HFFc6 (cell line): ENCODE measurements around the gene ASXL2. TPM values are rescaled to one million over a fixed set of nuclear protein-coding genes. Genes with fewer than 3 reads are reported as not detected.
"Not testable (repeated sequence)": the region's sequence is repeated elsewhere in the genome, so short reads cannot be mapped to it uniquely, and the experiment has no call there.

Experiments used
- DNase-seq: peaks from one replicate; pipeline ENCODE4 v3.0.0-alpha.2; 2018
- H3K27ac Mint-ChIP-seq: 2 replicates; pipeline ENCODE4 v1.8.0; 2020; ENCODE audit warnings: mild to moderate bottlenecking, mixed read lengths
- H3K27me3 Mint-ChIP-seq: 2 replicates; pipeline ENCODE4 v1.8.0; 2021; ENCODE audit warnings: mild to moderate bottlenecking, moderate library complexity, mixed read lengths; ENCODE audit not compliant: insufficient read depth
- H3K36me3 Mint-ChIP-seq: 2 replicates; pipeline ENCODE4 v1.8.0; 2021; ENCODE audit warnings: low read depth, mixed read lengths
- H3K4me1 Mint-ChIP-seq: 2 replicates; pipeline ENCODE4 v1.8.0; 2020; ENCODE audit warnings: low read depth, mixed read lengths
- H3K4me3 Mint-ChIP-seq: 2 replicates; pipeline ENCODE4 v1.8.0; 2020; ENCODE audit warnings: mild to moderate bottlenecking, moderate library complexity, mixed read lengths
- H3K9me3 Mint-ChIP-seq: 2 replicates; pipeline ENCODE4 v1.8.0; 2020; ENCODE audit warnings: mild to moderate bottlenecking, mixed read lengths
- CTCF ChIP-seq: fragments of 200-600 bp; sonication (generic); IDR thresholded peaks from 2 replicates; pipeline ENCODE4 v1.5.0; 2021; ENCODE audit warnings: antibody characterized with exemption, mild to moderate bottlenecking
- total RNA-seq, 6 experiments: library from RNA; stranded (reverse); fragmentation: NEBNext Ultra II Directional; extraction: Animal tissue kit (Norgen Biotek cat#: 25700); gene quantifications; 2 replicates in 1 of 6; 3 replicates in 5 of 6; pipeline ENCODE4 v1.2.3, GENCODE V29; 2021

The ASXL2 gene
- total RNA-seq, 6 experiments from 2014 or later, result 24.6 to 29.6 (median 26.6) TPM

GRCh38 chr2:25833566-25833965, 44.7 kb downstream of the ASXL2 start:
- TF ChIP-seq CTCF, result no peak
- Mint-ChIP-seq H3K27ac (no peak overlapping the region), H3K9me3 (peaks cover 17% of the 10 kb centered on the region), H3K27me3 (no peaks in the 10 kb centered on the region), H3K4me3 (no peak overlapping the region), H3K36me3 (peaks cover 34% of the 10 kb centered on the region), H3K4me1 (peaks cover 22% of the 10 kb centered on the region)
- DNase-seq, result no peak

GRCh38 chr2:25832897-25833296, 45.4 kb downstream of the ASXL2 start:
- no peak overlapping the region for H3K4me3 Mint-ChIP-seq

GRCh38 chr2:25831746-25832449, 46.4 kb downstream of the ASXL2 start:
- H3K4me3 Mint-ChIP-seq, result no peak overlapping the region
- DNase-seq, result no peak
- no peaks in the 10 kb centered on the region for H3K27me3 Mint-ChIP-seq
- H3K4me1 Mint-ChIP-seq, result peaks cover 17% of the 10 kb centered on the region
- H3K27ac Mint-ChIP-seq, result no peak overlapping the region
- peaks cover 34% of the 10 kb centered on the region for H3K36me3 Mint-ChIP-seq
- H3K9me3 Mint-ChIP-seq, result peaks cover 17% of the 10 kb centered on the region
- TF ChIP-seq CTCF, result no peak

More at GRCh38 chr2:25832897-25833296, 45.4 kb downstream of the ASXL2 start:
- H3K27me3 Mint-ChIP-seq, result no peaks in the 10 kb centered on the region
- peaks cover 17% of the 10 kb centered on the region for H3K9me3 Mint-ChIP-seq
- DNase-seq, result no peak
- no peak for TF ChIP-seq CTCF
- no peak overlapping the region for H3K27ac Mint-ChIP-seq
- H3K36me3 Mint-ChIP-seq, result peaks cover 34% of the 10 kb centered on the region
- peaks cover 17% of the 10 kb centered on the region for H3K4me1 Mint-ChIP-seq

GRCh38 chr2:25829828-25830227, 48.5 kb downstream of the ASXL2 start:
- peaks cover 30% of the 10 kb centered on the region for H3K36me3 Mint-ChIP-seq
- H3K4me1 Mint-ChIP-seq, result peaks cover 17% of the 10 kb centered on the region
- no peak for DNase-seq
- TF ChIP-seq CTCF, result no peak
- H3K27ac Mint-ChIP-seq, result no peak overlapping the region
- H3K27me3 Mint-ChIP-seq, result no peaks in the 10 kb centered on the region
- H3K9me3 Mint-ChIP-seq, result peaks cover 17% of the 10 kb centered on the region
- no peak overlapping the region for H3K4me3 Mint-ChIP-seq

GRCh38 chr2:25829377-25829704, 48.9 kb downstream of the ASXL2 start:
- no peak for TF ChIP-seq CTCF
- H3K27ac Mint-ChIP-seq, result no peak overlapping the region

GRCh38 chr2:25828532-25829376, 49.5 kb downstream of the ASXL2 start:
- Mint-ChIP-seq H3K36me3 (peaks cover 27% of the 10 kb centered on the region), H3K9me3 (peaks cover 17% of the 10 kb centered on the region), H3K4me1 (peaks cover 17% of the 10 kb centered on the region)
- H3K4me3 Mint-ChIP-seq, H3K27me3 Mint-ChIP-seq, DNase-seq, H3K27ac Mint-ChIP-seq: not testable (repeated sequence)

More at GRCh38 chr2:25829377-25829704, 48.9 kb downstream of the ASXL2 start:
- H3K4me1 Mint-ChIP-seq, result peaks cover 17% of the 10 kb centered on the region
- no peak overlapping the region for H3K4me3 Mint-ChIP-seq
- H3K36me3 Mint-ChIP-seq, result peaks cover 30% of the 10 kb centered on the region
- H3K9me3 Mint-ChIP-seq, result peaks cover 17% of the 10 kb centered on the region
- H3K27me3 Mint-ChIP-seq, result no peaks in the 10 kb centered on the region
- DNase-seq, result no peak
